Keratinocyte (primary cell): ENCODE data around the gene SMYD1. TPM values are rescaled to one million over a fixed set of nuclear protein-coding genes. Genes with fewer than 3 reads are reported as not detected.
"Not testable (repeated sequence)": the region's sequence is repeated elsewhere in the genome, so short reads cannot be mapped to it uniquely, and the experiment has no call there.

Experiments used
- DNase-seq: peaks from one replicate; pipeline ENCODE4 v3.0.0-alpha.2; 2011; ENCODE audit warnings: low read depth, missing footprints, low spot score
- FAIRE-seq: peaks from 2 replicates; lab custom pipeline; 2011; peaks lifted over from hg19 to GRCh38; lab: Jason Lieb, UNC
- H2AFZ ChIP-seq: 2 replicates; pipeline ENCODE4 v1.6.0; 2012; ENCODE audit warnings: low read length, control low read depth, inconsistent platforms; ENCODE audit not compliant: control insufficient read depth
- H3K27ac ChIP-seq: 2 replicates; pipeline ENCODE4 v1.5.1; 2011; ENCODE audit warnings: low read length; ENCODE audit not compliant: control insufficient read depth, insufficient read depth
- H3K27me3 ChIP-seq: 3 replicates; pipeline ENCODE4 v1.6.0; 2011; ENCODE audit warnings: low read length; ENCODE audit not compliant: control insufficient read depth, insufficient read depth; ENCODE audit errors: extremely low read depth
- H3K36me3 ChIP-seq, 2 experiments: 2 replicates in 1 of 2; 3 replicates in 1 of 2; pipeline ENCODE4 v1.5.1; 2011; ENCODE audit warnings: low read length in 2 of 2, mild to moderate bottlenecking in 1 of 2; ENCODE audit not compliant: control insufficient read depth in 2 of 2, insufficient read depth in 2 of 2; ENCODE audit errors: extremely low read depth in 1 of 2
- H3K4me1 ChIP-seq: 3 replicates; pipeline ENCODE4 v1.5.1; 2011; ENCODE audit warnings: low read length; ENCODE audit not compliant: control insufficient read depth, insufficient read depth; ENCODE audit errors: extremely low read depth
- H3K4me2 ChIP-seq: 3 replicates; pipeline ENCODE4 v1.6.0; 2011; ENCODE audit warnings: low read depth, low read length; ENCODE audit not compliant: control insufficient read depth, insufficient read depth; ENCODE audit errors: extremely low read depth
- H3K4me3 ChIP-seq, 3 experiments: fragments of 200-600 bp in 1 of 3; sonication (generic) in 1 of 3; 2 replicates in 2 of 3; 3 replicates in 1 of 3; pipeline ENCODE4 v1.5.1; 2011 to 2016; ENCODE audit warnings: low read length in 3 of 3, mild to moderate bottlenecking in 3 of 3, control low read depth in 2 of 3, inconsistent platforms in 1 of 3, low read depth in 1 of 3, mixed read lengths in 1 of 3, mixed run types in 1 of 3, moderate library complexity in 1 of 3; ENCODE audit not compliant: control insufficient read depth in 2 of 3, insufficient read depth in 2 of 3; ENCODE audit errors: extremely low read depth in 1 of 3
- H3K79me2 ChIP-seq: 2 replicates; pipeline ENCODE4 v1.6.0; 2012; ENCODE audit warnings: low read length; ENCODE audit not compliant: control insufficient read depth, insufficient read depth
- H3K9ac ChIP-seq: 3 replicates; pipeline ENCODE4 v1.6.0; 2011; ENCODE audit warnings: low read length; ENCODE audit not compliant: control insufficient read depth, insufficient read depth; ENCODE audit errors: extremely low read depth
- H3K9me1 ChIP-seq: 3 replicates; pipeline ENCODE4 v1.6.0; 2011; ENCODE audit warnings: low read length; ENCODE audit not compliant: control insufficient read depth, insufficient read depth; ENCODE audit errors: extremely low read depth
- H3K9me3 ChIP-seq: 2 replicates; pipeline ENCODE4 v1.5.1; 2012; ENCODE audit warnings: low read depth, low read length; ENCODE audit not compliant: control insufficient read depth
- H4K20me1 ChIP-seq: 3 replicates; pipeline ENCODE4 v1.6.0; 2011; ENCODE audit warnings: low read length; ENCODE audit not compliant: control insufficient read depth, insufficient read depth; ENCODE audit errors: extremely low read depth
- CTCF ChIP-seq, 3 experiments: IDR thresholded peaks in 1 of 3; conservative IDR thresholded peaks in 1 of 3; optimal IDR thresholded peaks in 1 of 3; 2 replicates in 2 of 3; 3 replicates in 1 of 3; pipeline versions ENCODE3 to v1.5.1; 2011; ENCODE audit warnings: low read length in 3 of 3, mild to moderate bottlenecking in 3 of 3, moderate library complexity in 2 of 3, control low read depth in 1 of 3, inconsistent platforms in 1 of 3; ENCODE audit not compliant: insufficient read depth in 2 of 3; ENCODE audit errors: extremely low read depth in 1 of 3
- EZH2 ChIP-seq: IDR thresholded peaks from one replicate; pipeline ENCODE4 v1.6.1; 2012; ENCODE audit warnings: inconsistent platforms, mild to moderate bottlenecking, low read length, moderate library complexity
- dilution Hi-C: fragments of 300-500 bp; cut with MboI; formaldehyde crosslinking; loops from one replicate; pipeline ENCODE4 v1.7.0; 2020; ENCODE audit warnings: low sequenced_read_pairs; ENCODE audit not compliant: extremely low pct_ligation_motif_present
- polyA plus RNA-seq, 5 experiments: library from polyadenylated mRNA; depleted of rRNA in 3 of 5; stranded (reverse) in 3 of 5; stranded (forward) in 1 of 5; unstranded in 1 of 5; fragments of >200 nt; gene quantifications; 1 replicate in 1 of 5; 2 replicates in 3 of 5; 3 replicates in 1 of 5; pipeline versions ENCODE4 v1.2.1 to v1.2.3, GENCODE V29; 2011 to 2012; ENCODE audit warnings: missing spikeins in 2 of 5, low read depth in 1 of 5, low replicate concordance in 1 of 5

The SMYD1 gene
- polyA plus RNA-seq, 1 donor (not counting 4 experiments of a cell fraction or from before 2014, with no cell fraction given) = not detected

- H3K4me2 ChIP-seq = no peak overlapping the region
Measured at GRCh38 chr2:88038263-88039105, 29.1 kb upstream of the SMYD1 start.

GRCh38 chr2:88042476-88042875 lies 25.1 kb upstream of the SMYD1 start:
- H3K4me3 ChIP-seq = peak overlapping the region in 1 of 3 experiments; percentile 10
- H4K20me1 ChIP-seq = no peaks in the 10 kb centered on the region
- H3K4me1 ChIP-seq = peaks cover 35% of the 10 kb centered on the region
- dilution Hi-C loops = no loop called here
- H2AFZ ChIP-seq = no peak overlapping the region
- no peaks in the 10 kb centered on the region for H3K9me3 ChIP-seq
- H3K4me2 ChIP-seq = peak overlapping the region; percentile 48
- H3K27me3 ChIP-seq = no peaks in the 10 kb centered on the region
- H3K9ac ChIP-seq = no peak overlapping the region
- H3K27ac ChIP-seq = no peak overlapping the region
- peaks cover 2% of the 10 kb centered on the region for H3K9me1 ChIP-seq
- TF ChIP-seq EZH2 (no peak), CTCF (optimal IDR thresholded peaks at IDR 0.05 in 1 of 3, IDR thresholded peaks at IDR 0.05 in 1 of 3, conservative IDR thresholded peaks at IDR 0.05 in 1 of 3; ENCODE audit: extremely low read depth in 1 of 3, insufficient read depth in 2 of 3, low read length in 3 of 3) (no peak)
- DNase-seq (no peak), FAIRE-seq (no peak)
- no peaks in the 10 kb centered on the region for H3K36me3 ChIP-seq
- no peaks in the 10 kb centered on the region for H3K79me2 ChIP-seq

More at GRCh38 chr2:88038263-88039105, 29.1 kb upstream of the SMYD1 start:
- no peaks in the 10 kb centered on the region for H4K20me1 ChIP-seq
- H3K27me3 ChIP-seq = no peaks in the 10 kb centered on the region
- H3K36me3 ChIP-seq = peaks cover 2 to 7% of the 10 kb centered on the region in 2 experiments
- dilution Hi-C loops = no loop called here
- FAIRE-seq (peak; percentile 44), DNase-seq (peak; percentile 52)
- TF ChIP-seq EZH2 (no peak), CTCF (optimal IDR thresholded peaks at IDR 0.05 in 1 of 3, IDR thresholded peaks at IDR 0.05 in 1 of 3, conservative IDR thresholded peaks at IDR 0.05 in 1 of 3; ENCODE audit: extremely low read depth in 1 of 3, insufficient read depth in 2 of 3, low read length in 3 of 3) (no peak)
- no peak overlapping the region for H3K9ac ChIP-seq
- H3K4me3 ChIP-seq = no peak overlapping the region
- H2AFZ ChIP-seq = no peak overlapping the region
- H3K9me3 ChIP-seq = no peaks in the 10 kb centered on the region
- peak overlapping the region; percentile 44 for H3K27ac ChIP-seq
- no peaks in the 10 kb centered on the region for H3K9me1 ChIP-seq
- peaks cover 28% of the 10 kb centered on the region for H3K4me1 ChIP-seq
- no peaks in the 10 kb centered on the region for H3K79me2 ChIP-seq

GRCh38 chr2:88045561-88045960 lies 22.1 kb upstream of the SMYD1 start:
- FAIRE-seq, H3K79me2 ChIP-seq, H3K9me1 ChIP-seq, H4K20me1 ChIP-seq, DNase-seq, H3K27me3 ChIP-seq, H3K27ac ChIP-seq, H3K9ac ChIP-seq, H3K36me3 ChIP-seq, dilution Hi-C loops, H3K4me2 ChIP-seq, H3K9me3 ChIP-seq, H2AFZ ChIP-seq, H3K4me3 ChIP-seq: not testable (repeated sequence)
- H3K4me1 ChIP-seq = peaks cover 21% of the 10 kb centered on the region
